Heart left ventricle (tissue), 16 donors: ENCODE results near the gene KRT222. TPM values are rescaled to one million over a fixed set of nuclear protein-coding genes. Genes with fewer than 3 reads are reported as not detected.

Experiments used
- ATAC-seq, 4 donors: fragments of 200-7000 bp; cut with Tn5 transposase; one replicate each; pipeline ENCODE4 v1.9.1; 2020 to 2022; ENCODE audit warnings: moderate library complexity in 4 of 4, mild to moderate bottlenecking in 3 of 4, moderate number of reproducible peaks in 1 of 4
- DNase-seq, 5 donors: peaks; one replicate each; pipeline ENCODE4 v3.0.0-alpha.2; 2020
- H3K27ac ChIP-seq, 12 donors: fragments of 200-600 bp; sonication (generic) in 4 of 12; one replicate each; pipeline versions ENCODE4 v1.5.0 to v1.8.0; 2016 to 2022; ENCODE audit warnings: mild to moderate bottlenecking in 2 of 12
- H3K27me3 ChIP-seq, 9 donors: fragments of 200-600 bp; sonication (generic) in 2 of 9; one replicate each; pipeline versions ENCODE4 v1.5.1 to v1.8.0; 2016 to 2022; ENCODE audit warnings: mild to moderate bottlenecking in 3 of 9
- H3K36me3 ChIP-seq, 9 donors: fragments of 200-600 bp; sonication (generic) in 2 of 9; one replicate each; pipeline versions ENCODE4 v1.5.0 to v1.8.0; 2018 to 2022; ENCODE audit warnings: mild to moderate bottlenecking in 2 of 9
- H3K4me1 ChIP-seq, 12 donors: fragments of 200-600 bp; sonication (generic) in 4 of 12; one replicate each; pipeline versions ENCODE4 v1.5.0 to v1.8.0; 2016 to 2022; ENCODE audit warnings: mild to moderate bottlenecking in 3 of 12
- H3K4me3 ChIP-seq, 12 donors: fragments of 200-600 bp; sonication (generic) in 4 of 12; one replicate each; pipeline versions ENCODE4 v1.5.0 to v1.8.0; 2017 to 2022; ENCODE audit warnings: mild to moderate bottlenecking in 9 of 12, moderate library complexity in 4 of 12
- H3K9me3 ChIP-seq, 12 donors: fragments of 200-600 bp; sonication (generic) in 4 of 12; one replicate each; pipeline versions ENCODE4 v1.5.0 to v1.8.0; 2016 to 2022; ENCODE audit warnings: mild to moderate bottlenecking in 1 of 12
- CTCF ChIP-seq, 12 donors: fragments of 200-600 bp; sonication (generic) in 4 of 12; IDR thresholded peaks; one replicate each; pipeline versions ENCODE4 v1.5.0 to v1.8.0; 2018 to 2022; ENCODE audit warnings: antibody characterized with exemption in 12 of 12, mild to moderate bottlenecking in 5 of 12
- POLR2A ChIP-seq, 2 donors: fragments of 450-650 bp; IDR thresholded peaks; one replicate each; pipeline ENCODE4 v1.6.1; 2017; ENCODE audit warnings: antibody characterized with exemption in 2 of 2, mild to moderate bottlenecking in 2 of 2, moderate library complexity in 2 of 2
- WGBS, 4 donors: extraction: QIAGEN DNeasy Blood & Tissue Kit in 2 of 4; methylation state at CpG; one replicate each; pipeline versions ENCODE4 v1.1.5 to v1.1.7; 2013 to 2018; 5-methylcytosine and 5-hydroxymethylcytosine counted together
- intact Hi-C, 10 donors: fragments of 100-400 bp; cut with DNase I; formaldehyde crosslinking; loops; one replicate each; pipeline versions ENCODE4 v1.11.1 to v1.14.2; 2022
- long read RNA-seq, 3 donors: library from polyadenylated mRNA; unstranded; transcript quantifications; one replicate each; pipeline ENCODE4 v2.0.0, GENCODE V29; 2020 to 2021
- polyA plus RNA-seq, 2 donors: library from polyadenylated mRNA; stranded (reverse); fragments of 200-250 nt; gene quantifications; one replicate each; pipeline ENCODE4 v1.2.3, GENCODE V29; 2013
- total RNA-seq, 9 donors: library from RNA; depleted of rRNA in 2 of 9; stranded (reverse); fragments of >200 nt in 2 of 9; fragmentation: NEBNext Ultra II Directional in 3 of 9; extraction: Animal tissue kit (Norgen Biotek cat#: 25700) in 3 of 9; gene quantifications; one replicate each; pipeline versions ENCODE4 v1.1.0 to v1.2.4, GENCODE V29; 2016 to 2023
- donor health status: ischemic (EF 13 %, LVEDD 7.1; RV severe dilation, severe dysfunction).
- donor health status: healthy with polysubstance abuse.
- donor health status: DM: no; HTN: yes; CAD: no.
- donor health status: DM: no; HTN: no; CAD: no.
- donor health status: ischemic (EF 25% LVEDD 6.9; RV normal size, moderate dysfunction).
- donor health status: ischemic (EF 25% LVEDD 5.7; RV mildly dilated, moderate dysfunction).
- donor health status: healthy.
- donor health status: DM: yes; HTN: yes; CAD: no.
- donor health status: ischemic (EF 35%, LVEDD 5.7; RV mildly dilated, moderate dysfunction).
- donor health status: nonischemic (EF 11% LVEDD 7.7; RV severe dilation, severe dysfunction).
- donor health status: DM: yes; HTN: yes; CAD: no.
- donor health status: PGD.
- donor health status: ischemic (EF 29% LVEDD 5.4; RV normal size, mild dysfunction).
- donor health status: nonischemic (EF 23%, LVEDD 6.1; RV moderate dilation, normal function).

The KRT222 gene
- total RNA-seq (1 to 10 TPM in 1 of 9 donors, under 1 TPM in 4, not detected in 4; 0.25 to 1.3 (median 0.96) TPM), polyA plus RNA-seq (not detected)
- long read RNA-seq, donor 1 = 0 reads
- long read RNA-seq, donor 2 = 0 reads
- long read RNA-seq, donor 3 = 0 reads

GRCh38 chr17:40664582-40665333 is at the start of gene KRT222:
KRT222 (minus strand) TSS chr17:40665177; CDS start chr17:40665099, 78 bp downstream.
- Histone ChIP-seq H3K27me3 (peaks cover 0 to 41% (median 3%) of the 10 kb centered on the region in 9 donors), H3K36me3 (no peaks in the 10 kb centered on the region), H3K27ac (no peak within 1 kb of the TSS), H3K4me3 (peak within 1 kb of the TSS in 10 of 12 donors; percentile 8 to 43 (median 22)), H3K9me3 (no peaks in the 10 kb centered on the region), H3K4me1 (peaks cover 0 to 7% (median 0%) of the 10 kb centered on the region in 12 donors)
- WGBS, 4 donors = 8 to 10% (median 9%) methylated on average over 12 of the region's 12 CpGs
- TF ChIP-seq CTCF (IDR thresholded peaks at IDR 0.05) (no peak), POLR2A (IDR thresholded peaks at IDR 0.05) (no peak)
- no peak for ATAC-seq
- no peak for DNase-seq
- intact Hi-C loops = no loop called here

- intact Hi-C loops = no loop called here
- ATAC-seq = no peak
- no peak for DNase-seq
- Histone ChIP-seq H3K27ac (no peak overlapping the region), H3K27me3 (peaks cover 0 to 6% (median 0%) of the 10 kb centered on the region in 9 donors), H3K36me3 (no peaks in the 10 kb centered on the region), H3K9me3 (no peaks in the 10 kb centered on the region), H3K4me1 (no peaks in the 10 kb centered on the region), H3K4me3 (no peak overlapping the region)
- 73 to 75% (median 74%) methylated on average over 6 of the region's 6 CpGs for WGBS, 4 donors
- TF ChIP-seq CTCF (IDR thresholded peaks at IDR 0.05) = no peak
- no peak for TF ChIP-seq POLR2A (IDR thresholded peaks at IDR 0.05)
Measured at GRCh38 chr17:40714473-40714872, 49.5 kb upstream of the KRT222 start.

GRCh38 chr17:40707745-40708144 is 42.8 kb upstream of the KRT222 start:
- DNase-seq (peak in 4 of 5 donors; percentile 19 to 36 (median 24)), ATAC-seq (peak in 3 of 4 donors; percentile 55 to 79 (median 67))
- WGBS, 4 donors = 41 to 56% (median 48%) methylated on average over 7 of the region's 7 CpGs
- Histone ChIP-seq H3K4me3 (no peak overlapping the region), H3K9me3 (no peaks in the 10 kb centered on the region), H3K36me3 (no peaks in the 10 kb centered on the region), H3K4me1 (peaks cover 0 to 11% (median 0%) of the 10 kb centered on the region in 12 donors), H3K27me3 (peaks cover 0 to 20% (median 6%) of the 10 kb centered on the region in 9 donors), H3K27ac (peak overlapping the region in 5 of 12 donors; percentile 1 to 42 (median 21))
- intact Hi-C loops = no loop called here
- TF ChIP-seq CTCF (IDR thresholded peaks at IDR 0.05) = no peak
- no peak for TF ChIP-seq POLR2A (IDR thresholded peaks at IDR 0.05)

- Histone ChIP-seq H3K9me3 (no peaks in the 10 kb centered on the region), H3K36me3 (no peaks in the 10 kb centered on the region), H3K27me3 (peaks cover 0 to 31% (median 6%) of the 10 kb centered on the region in 9 donors), H3K4me3 (no peak overlapping the region), H3K4me1 (peaks cover 0 to 11% (median 0%) of the 10 kb centered on the region in 12 donors), H3K27ac (no peak overlapping the region)
- WGBS, 4 donors = 58 to 67% (median 62%) methylated on average over 4 of the region's 4 CpGs
- DNase-seq = no peak
- intact Hi-C loops = no loop called here
- TF ChIP-seq POLR2A (IDR thresholded peaks at IDR 0.05) (no peak), CTCF (IDR thresholded peaks at IDR 0.05) (no peak)
- ATAC-seq = no peak
Measured at GRCh38 chr17:40705584-40705983, 40.6 kb upstream of the KRT222 start.
